Measurements from ENCODE around the gene ADD3.
A peak's percentile ranks its signal among the peaks of the same experiment; 100 is the strongest.
"Not testable (repeated sequence)": the region's sequence is repeated elsewhere in the genome, so short reads cannot be mapped to it uniquely, and the experiment has no call there.

The ADD3 gene

GRCh38 chr10:110101464-110102144 is 93.8 kb downstream of the ADD3 start:
- DNase-seq: no peak

- no peak for DNase-seq
Observed at GRCh38 chr10:110103921-110104461, 96.2 kb downstream of the ADD3 start.

- no peak for DNase-seq
Observed at GRCh38 chr10:110105873-110106272, 98.1 kb downstream of the ADD3 start.

GRCh38 chr10:110107430-110107829 is 99.6 kb downstream of the ADD3 start:
- no peak for DNase-seq

- DNase-seq: no peak
Observed at GRCh38 chr10:110107887-110108286, 100.1 kb downstream of the ADD3 start.

- no peak for DNase-seq
Observed at GRCh38 chr10:110109511-110109910, 101.7 kb downstream of the ADD3 start.

GRCh38 chr10:110110338-110110737 is 102.6 kb downstream of the ADD3 start:
- no peak for DNase-seq

- no peak for DNase-seq
Observed at GRCh38 chr10:110113670-110114337, 106.0 kb downstream of the ADD3 start.

GRCh38 chr10:110114668-110115067 is 106.9 kb downstream of the ADD3 start:
- DNase-seq: not testable (repeated sequence)

- no peak for DNase-seq
Observed at GRCh38 chr10:110115784-110116520, 108.2 kb downstream of the ADD3 start.

- DNase-seq: no peak
Observed at GRCh38 chr10:110118891-110119621, 111.3 kb downstream of the ADD3 start.

- no peak for DNase-seq
Observed at GRCh38 chr10:110123594-110123993, 115.8 kb downstream of the ADD3 start.

GRCh38 chr10:110129490-110129889 is 121.7 kb downstream of the ADD3 start:
- DNase-seq: no peak

- DNase-seq: no peak
Observed at GRCh38 chr10:110134917-110135316, 127.1 kb downstream of the ADD3 start.

GRCh38 chr10:110135836-110136235 is 128.1 kb downstream of the ADD3 start:
- not testable (repeated sequence) for DNase-seq

- peak in 2 of 56 donors; percentile 9 to 83 for DNase-seq
Observed at GRCh38 chr10:110137142-110137545, 129.4 kb downstream of the ADD3 start.

GRCh38 chr10:110138197-110138812 is 130.5 kb downstream of the ADD3 start:
- peak in 1 of 56 donors; percentile 39 for DNase-seq

GRCh38 chr10:110141185-110141584 is 133.4 kb downstream of the ADD3 start:
- no peak for DNase-seq

- peak in 8 of 56 donors; percentile 2 to 40 (median 14) for DNase-seq
Observed at GRCh38 chr10:110141871-110142635, 134.3 kb downstream of the ADD3 start.

GRCh38 chr10:110142965-110143364 is 135.2 kb downstream of the ADD3 start:
- DNase-seq: no peak
